NCI-H345 treated with DMSO at 0.1 percent for 48 hours (cell line): ENCODE data around the gene ATXN1.
"Not testable (repeated sequence)": the region's sequence is repeated elsewhere in the genome, so short reads cannot be mapped to it uniquely, and the experiment has no call there.

ENCODE experiments used
- DNase-seq: peaks from one replicate; lab custom pipeline; 2025; ENCODE audit not compliant: unreplicated experiment; lab: John Stamatoyannopoulos, UW

The ATXN1 gene

GRCh38 chr6:16702627-16703378 lies 58.5 kb downstream of the ATXN1 start:
- DNase-seq, result not testable (repeated sequence)

GRCh38 chr6:16700916-16701234 lies 60.4 kb downstream of the ATXN1 start:
- DNase-seq, result no peak

- DNase-seq, result no peak
Measured at GRCh38 chr6:16700202-16700915, 60.9 kb downstream of the ATXN1 start.

- DNase-seq, result no peak
Measured at GRCh38 chr6:16698997-16699868, 62.0 kb downstream of the ATXN1 start.

- no peak for DNase-seq
Measured at GRCh38 chr6:16698162-16698533, 63.1 kb downstream of the ATXN1 start.

- DNase-seq, result no peak
Measured at GRCh38 chr6:16697437-16698161, 63.7 kb downstream of the ATXN1 start.

GRCh38 chr6:16696496-16696895 lies 64.8 kb downstream of the ATXN1 start:
- DNase-seq, result no peak

- DNase-seq, result no peak
Measured at GRCh38 chr6:16694781-16695578, 66.3 kb downstream of the ATXN1 start.

- no peak for DNase-seq
Measured at GRCh38 chr6:16691324-16691723, 69.9 kb downstream of the ATXN1 start.

GRCh38 chr6:16690608-16691142 lies 70.6 kb downstream of the ATXN1 start:
- DNase-seq, result no peak

GRCh38 chr6:16689788-16690607 lies 71.3 kb downstream of the ATXN1 start:
- DNase-seq, result no peak

GRCh38 chr6:16688984-16689636 lies 72.2 kb downstream of the ATXN1 start:
- no peak for DNase-seq

- DNase-seq, result no peak
Measured at GRCh38 chr6:16688436-16688835, 72.8 kb downstream of the ATXN1 start.

GRCh38 chr6:16687045-16687444 lies 74.2 kb downstream of the ATXN1 start:
- no peak for DNase-seq

GRCh38 chr6:16684896-16685554 lies 76.2 kb downstream of the ATXN1 start:
- no peak for DNase-seq

- no peak for DNase-seq
Measured at GRCh38 chr6:16684195-16684689, 77.0 kb downstream of the ATXN1 start.

GRCh38 chr6:16683641-16684194 lies 77.5 kb downstream of the ATXN1 start:
- no peak for DNase-seq
